ENCODE data around the gene OR1S1. TPM values are rescaled to one million over a fixed set of nuclear protein-coding genes. Genes with fewer than 3 reads are reported as not detected.

The OR1S1 gene
- total RNA-seq, 1 donor from 2014 or later, result not detected

- DNase-seq, result peak; percentile 13
- Histone ChIP-seq H3K27me3 (ENCODE audit: low read depth) (no peaks in the 10 kb centered on the region), H3K4me1 (no peaks in the 10 kb centered on the region), H3K27ac (replicated peaks) (no peak overlapping the region), H3K4me3 (no peak overlapping the region), H3K36me3 (no peaks in the 10 kb centered on the region), H3K9me3 (replicated peaks) (no peaks in the 10 kb centered on the region)
- TF ChIP-seq, protein P1, sequence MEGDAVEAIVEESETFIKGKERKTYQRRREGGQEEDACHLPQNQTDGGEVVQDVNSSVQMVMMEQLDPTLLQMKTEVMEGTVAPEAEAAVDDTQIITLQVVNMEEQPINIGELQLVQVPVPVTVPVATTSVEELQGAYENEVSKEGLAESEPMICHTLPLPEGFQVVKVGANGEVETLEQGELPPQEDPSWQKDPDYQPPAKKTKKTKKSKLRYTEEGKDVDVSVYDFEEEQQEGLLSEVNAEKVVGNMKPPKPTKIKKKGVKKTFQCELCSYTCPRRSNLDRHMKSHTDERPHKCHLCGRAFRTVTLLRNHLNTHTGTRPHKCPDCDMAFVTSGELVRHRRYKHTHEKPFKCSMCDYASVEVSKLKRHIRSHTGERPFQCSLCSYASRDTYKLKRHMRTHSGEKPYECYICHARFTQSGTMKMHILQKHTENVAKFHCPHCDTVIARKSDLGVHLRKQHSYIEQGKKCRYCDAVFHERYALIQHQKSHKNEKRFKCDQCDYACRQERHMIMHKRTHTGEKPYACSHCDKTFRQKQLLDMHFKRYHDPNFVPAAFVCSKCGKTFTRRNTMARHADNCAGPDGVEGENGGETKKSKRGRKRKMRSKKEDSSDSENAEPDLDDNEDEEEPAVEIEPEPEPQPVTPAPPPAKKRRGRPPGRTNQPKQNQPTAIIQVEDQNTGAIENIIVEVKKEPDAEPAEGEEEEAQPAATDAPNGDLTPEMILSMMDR (IDR thresholded peaks at IDR 0.05; ENCODE audit: borderline replicate concordance), result no peak
- intact Hi-C loops (cut with micrococcal nuclease), result loop anchor here (10.0 kb wide), 1 partner anchor 155 kb away; the partner anchor contains the start of gene OR9Q1
Observed at GRCh38 chr11:58179648-58180047, 32.9 kb upstream of the OR1S1 start.

DNA sequence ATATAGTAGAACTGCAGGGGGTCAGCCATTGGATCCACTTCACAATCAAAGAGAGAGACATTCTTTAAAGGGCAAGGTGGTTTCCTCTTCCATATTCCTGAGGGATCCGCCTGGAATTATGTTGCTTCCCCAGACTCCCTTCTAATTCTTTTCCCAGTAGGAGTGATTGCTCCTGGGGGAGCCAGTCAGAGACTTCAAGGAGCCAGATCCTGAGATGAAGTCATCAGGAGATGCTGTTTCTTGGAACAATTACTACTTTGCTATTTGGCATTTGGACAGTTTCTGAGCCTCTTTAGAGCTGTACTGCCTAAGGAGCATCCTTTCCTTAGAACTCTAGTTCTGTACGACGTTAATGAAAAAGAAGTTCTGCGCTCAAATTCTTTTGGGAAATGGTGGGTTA, 25.6 kb upstream of the OR1S1 start:
- DNase-seq, result no peak
- H3K9me3 ChIP-seq (replicated peaks), result no peaks in the 10 kb centered on the region
- H3K27me3 ChIP-seq (ENCODE audit: low read depth), result no peaks in the 10 kb centered on the region
- H3K4me1 ChIP-seq, result peaks cover 20% of the 10 kb centered on the region
- peak overlapping the region; percentile 48 for H3K27ac ChIP-seq (replicated peaks)
- TF ChIP-seq, protein P1 (IDR thresholded peaks at IDR 0.05; ENCODE audit: borderline replicate concordance), result peak; percentile 16
- no peak overlapping the region for H3K4me3 ChIP-seq
- intact Hi-C loops (cut with micrococcal nuclease), result loop anchor here (10.0 kb wide), 1 partner anchor 162 kb away; the partner anchor contains the start of gene OR9Q1
- no peaks in the 10 kb centered on the region for H3K36me3 ChIP-seq

DNA sequence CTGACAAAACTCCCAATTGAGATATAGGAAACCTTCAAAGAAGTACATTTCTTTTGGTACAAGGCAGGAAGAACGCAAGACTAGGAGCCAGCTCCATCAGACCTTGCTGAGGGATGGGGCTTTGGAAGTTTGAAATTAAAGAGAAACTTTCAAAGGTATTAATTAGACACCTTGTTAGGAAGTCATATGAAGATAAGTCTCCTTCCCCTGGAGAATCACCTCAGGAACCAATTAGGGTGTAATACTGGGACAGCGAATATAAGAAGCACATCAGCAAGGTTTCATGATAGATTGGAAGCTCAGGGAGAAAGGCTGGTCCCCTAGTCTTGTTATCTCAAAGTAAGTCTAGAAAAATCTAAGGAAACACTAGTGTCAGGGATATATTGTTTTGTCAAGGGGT, 23.8 kb upstream of the OR1S1 start, which contains the start of gene OR9Q2:
OR9Q2 (plus strand) TSS at position 301 of the 400 bp plus-strand sequence. CDS start 1,421 bp downstream, outside the sequence.
- no peaks in the 10 kb centered on the region for H3K27me3 ChIP-seq (ENCODE audit: low read depth)
- intact Hi-C loops (cut with micrococcal nuclease), result loop anchor here (10.0 kb wide), 1 partner anchor 164 kb away; the partner anchor contains the start of gene OR9Q1
- no peak for DNase-seq
- H3K36me3 ChIP-seq, result no peaks in the 10 kb centered on the region
- no peak within 1 kb of the TSS for H3K4me3 ChIP-seq
- no peak within 1 kb of the TSS for H3K27ac ChIP-seq (replicated peaks)
- peaks cover 20% of the 10 kb centered on the region for H3K4me1 ChIP-seq
- H3K9me3 ChIP-seq (replicated peaks), result no peaks in the 10 kb centered on the region
- TF ChIP-seq, protein P1 (IDR thresholded peaks at IDR 0.05; ENCODE audit: borderline replicate concordance), result no peak

- Histone ChIP-seq H3K4me3 (no peak overlapping the region), H3K4me1 (peaks cover 11% of the 10 kb centered on the region), H3K36me3 (no peaks in the 10 kb centered on the region), H3K9me3 (replicated peaks) (peaks cover 15% of the 10 kb centered on the region), H3K27me3 (ENCODE audit: low read depth) (no peaks in the 10 kb centered on the region), H3K27ac (replicated peaks) (no peak overlapping the region)
- intact Hi-C loops (cut with micrococcal nuclease), result no loop called here
- no peak for DNase-seq
- TF ChIP-seq, protein P1 (IDR thresholded peaks at IDR 0.05; ENCODE audit: borderline replicate concordance), result no peak
Observed at GRCh38 chr11:58192229-58192628, 20.3 kb upstream of the OR1S1 start.

DNA sequence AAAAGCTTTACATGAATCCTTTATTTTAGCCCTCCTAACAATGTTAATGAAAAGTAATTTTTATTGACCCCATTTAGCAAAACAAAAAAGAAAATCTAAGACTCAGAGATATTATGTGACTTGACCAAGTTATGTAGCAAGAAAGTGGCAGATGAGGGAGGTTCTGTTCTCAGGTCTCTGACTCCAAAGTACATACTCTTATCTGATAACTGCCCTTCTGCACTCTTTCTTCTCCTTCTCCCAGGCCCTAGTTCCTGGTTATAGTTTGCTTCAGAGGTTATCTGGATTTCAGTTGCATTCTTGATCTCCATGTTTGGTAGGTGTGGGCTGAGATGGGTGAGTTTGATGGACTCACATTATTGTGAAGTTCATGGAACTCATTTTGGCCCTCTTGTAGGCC, 19.1 kb upstream of the OR1S1 start:
- intact Hi-C loops (cut with micrococcal nuclease), result no loop called here
- Histone ChIP-seq H3K9me3 (replicated peaks) (peaks cover 27% of the 10 kb centered on the region), H3K4me1 (peaks cover 6% of the 10 kb centered on the region), H3K27ac (replicated peaks) (no peak overlapping the region), H3K36me3 (no peaks in the 10 kb centered on the region), H3K4me3 (no peak overlapping the region), H3K27me3 (ENCODE audit: low read depth) (no peaks in the 10 kb centered on the region)
- TF ChIP-seq, protein P1 (IDR thresholded peaks at IDR 0.05; ENCODE audit: borderline replicate concordance), result no peak
- no peak for DNase-seq

Measured in left ventricle myocardium inferior (tissue), 1 donor.